Hepatocyte (in vitro differentiated cells): ENCODE measurements around the gene PGA3.
"Not testable (repeated sequence)": the region's sequence is repeated elsewhere in the genome, so short reads cannot be mapped to it uniquely, and the experiment has no call there.

Experiments
- EZH2 ChIP-seq: fragments of 200-600 bp; sonication (generic); IDR thresholded peaks from 2 replicates; pipeline ENCODE4 v1.6.1; 2016; ENCODE audit warnings: antibody characterized with exemption, mild to moderate bottlenecking, borderline replicate concordance
- TF ChIP-seq, protein P1 (sequence below): fragments of 200-600 bp; sonication (generic); IDR thresholded peaks from 2 replicates; pipeline ENCODE4 v1.5.1; 2016; ENCODE audit warnings: antibody characterized with exemption, mild to moderate bottlenecking; ENCODE audit not compliant: poor library complexity

DNA sequence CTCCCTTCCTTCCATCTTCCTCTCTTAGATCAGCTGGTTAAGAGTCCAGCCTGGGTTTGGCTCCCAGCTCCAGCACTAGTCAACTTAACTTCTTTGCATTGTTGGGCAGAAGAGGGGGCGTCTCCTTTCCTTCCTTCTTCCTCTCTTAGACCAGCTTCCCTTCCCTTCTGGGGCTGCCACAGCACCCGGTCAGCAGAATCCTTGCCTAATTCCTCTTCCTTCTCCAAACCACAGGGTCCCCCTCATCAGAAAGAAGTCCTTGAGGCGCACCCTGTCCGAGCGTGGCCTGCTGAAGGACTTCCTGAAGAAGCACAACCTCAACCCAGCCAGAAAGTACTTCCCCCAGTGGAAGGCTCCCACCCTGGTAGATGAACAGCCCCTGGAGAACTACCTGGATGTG is 558 bp downstream of the PGA3 start:
- not testable (repeated sequence) for TF ChIP-seq EZH2
- TF ChIP-seq, protein P1, sequence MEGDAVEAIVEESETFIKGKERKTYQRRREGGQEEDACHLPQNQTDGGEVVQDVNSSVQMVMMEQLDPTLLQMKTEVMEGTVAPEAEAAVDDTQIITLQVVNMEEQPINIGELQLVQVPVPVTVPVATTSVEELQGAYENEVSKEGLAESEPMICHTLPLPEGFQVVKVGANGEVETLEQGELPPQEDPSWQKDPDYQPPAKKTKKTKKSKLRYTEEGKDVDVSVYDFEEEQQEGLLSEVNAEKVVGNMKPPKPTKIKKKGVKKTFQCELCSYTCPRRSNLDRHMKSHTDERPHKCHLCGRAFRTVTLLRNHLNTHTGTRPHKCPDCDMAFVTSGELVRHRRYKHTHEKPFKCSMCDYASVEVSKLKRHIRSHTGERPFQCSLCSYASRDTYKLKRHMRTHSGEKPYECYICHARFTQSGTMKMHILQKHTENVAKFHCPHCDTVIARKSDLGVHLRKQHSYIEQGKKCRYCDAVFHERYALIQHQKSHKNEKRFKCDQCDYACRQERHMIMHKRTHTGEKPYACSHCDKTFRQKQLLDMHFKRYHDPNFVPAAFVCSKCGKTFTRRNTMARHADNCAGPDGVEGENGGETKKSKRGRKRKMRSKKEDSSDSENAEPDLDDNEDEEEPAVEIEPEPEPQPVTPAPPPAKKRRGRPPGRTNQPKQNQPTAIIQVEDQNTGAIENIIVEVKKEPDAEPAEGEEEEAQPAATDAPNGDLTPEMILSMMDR: not testable (repeated sequence)
